ENCODE measurements around the gene CRX. TPM values are rescaled to one million over a fixed set of nuclear protein-coding genes. Genes with fewer than 3 reads are reported as not detected.
A peak's percentile ranks its signal among the peaks of the same experiment; 100 is the strongest.

CRX gene
- total and polyA plus RNA-seq, 2 donors (not counting 1 experiment from before 2014, with no cell fraction given): not detected

DNA sequence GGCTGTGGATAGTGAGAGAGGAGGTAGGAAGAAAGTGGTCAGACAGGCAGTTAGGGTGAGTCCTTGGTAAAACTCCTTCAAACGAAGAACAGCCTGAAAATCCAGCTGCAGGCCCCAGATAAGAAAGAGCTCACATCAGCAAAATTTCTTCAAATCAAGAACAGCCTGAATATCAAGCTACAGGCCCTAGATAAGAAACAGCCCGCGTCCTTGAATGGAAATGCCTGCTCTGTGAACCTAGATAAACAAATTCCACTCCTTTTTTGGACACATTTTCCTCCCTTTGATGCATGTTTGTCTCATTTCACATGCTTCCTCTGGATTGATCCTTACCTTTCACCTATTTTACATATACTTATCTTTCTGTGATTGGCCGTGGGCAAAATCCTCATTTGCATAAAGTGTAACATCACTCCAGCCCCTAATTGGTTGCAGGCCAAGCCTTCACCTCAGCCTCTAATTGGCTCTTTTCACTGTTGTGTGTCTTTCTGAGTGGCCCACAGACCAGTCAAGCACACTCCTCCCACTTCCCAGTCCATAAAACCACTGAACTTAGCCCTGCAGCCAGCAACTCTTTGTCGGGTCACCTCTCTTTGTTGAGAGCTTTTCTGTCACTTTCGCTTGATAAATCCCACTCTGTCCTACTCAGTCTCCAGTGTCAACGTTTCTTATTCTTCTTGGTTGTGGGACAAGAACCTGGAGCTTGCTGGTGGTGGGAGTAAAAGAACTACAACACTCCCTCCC, 70.4 kb downstream of the CRX start:
- H3K36me3 ChIP-seq (ENCODE audit: control insufficient read depth, insufficient read depth, low read length): no peaks in the 10 kb centered on the region
- H3K4me1 ChIP-seq (ENCODE audit: control insufficient read depth, extremely low read depth, insufficient read depth, low read length): no peaks in the 10 kb centered on the region
- H3K4me2 ChIP-seq (ENCODE audit: extremely low read depth, insufficient read depth, low read length): no peak overlapping the region
- no peak overlapping the region for H3K9ac ChIP-seq (ENCODE audit: insufficient read depth, low read length)
- H3K27ac ChIP-seq (ENCODE audit: insufficient read depth, low read length): no peak overlapping the region
- DNase-seq (ENCODE audit: low read depth in 2 of 2): peak in 1 of 2 donors; percentile 12
- no peaks in the 10 kb centered on the region for H4K20me1 ChIP-seq (ENCODE audit: control insufficient read depth, extremely low read depth, insufficient read depth, low read length)
- H3K4me3 ChIP-seq (replicated peaks in 1 of 4; ENCODE audit: control extremely low read depth in 1 of 4, insufficient read depth in 1 of 4, low read depth in 3 of 4, low read length in 4 of 4): no peak overlapping the region
- no peak for TF ChIP-seq EZH2 (IDR thresholded peaks at IDR 0.05; ENCODE audit: low read length, missing control alignments)
- TF ChIP-seq, protein P1, sequence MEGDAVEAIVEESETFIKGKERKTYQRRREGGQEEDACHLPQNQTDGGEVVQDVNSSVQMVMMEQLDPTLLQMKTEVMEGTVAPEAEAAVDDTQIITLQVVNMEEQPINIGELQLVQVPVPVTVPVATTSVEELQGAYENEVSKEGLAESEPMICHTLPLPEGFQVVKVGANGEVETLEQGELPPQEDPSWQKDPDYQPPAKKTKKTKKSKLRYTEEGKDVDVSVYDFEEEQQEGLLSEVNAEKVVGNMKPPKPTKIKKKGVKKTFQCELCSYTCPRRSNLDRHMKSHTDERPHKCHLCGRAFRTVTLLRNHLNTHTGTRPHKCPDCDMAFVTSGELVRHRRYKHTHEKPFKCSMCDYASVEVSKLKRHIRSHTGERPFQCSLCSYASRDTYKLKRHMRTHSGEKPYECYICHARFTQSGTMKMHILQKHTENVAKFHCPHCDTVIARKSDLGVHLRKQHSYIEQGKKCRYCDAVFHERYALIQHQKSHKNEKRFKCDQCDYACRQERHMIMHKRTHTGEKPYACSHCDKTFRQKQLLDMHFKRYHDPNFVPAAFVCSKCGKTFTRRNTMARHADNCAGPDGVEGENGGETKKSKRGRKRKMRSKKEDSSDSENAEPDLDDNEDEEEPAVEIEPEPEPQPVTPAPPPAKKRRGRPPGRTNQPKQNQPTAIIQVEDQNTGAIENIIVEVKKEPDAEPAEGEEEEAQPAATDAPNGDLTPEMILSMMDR (conservative IDR thresholded peaks at IDR 0.05 in 1 of 2, IDR thresholded peaks at IDR 0.05 in 1 of 2; ENCODE audit: low read depth in 1 of 2, low read length in 2 of 2): no peak
- H3K79me2 ChIP-seq (ENCODE audit: control insufficient read depth, insufficient read depth, low read length): no peaks in the 10 kb centered on the region
- H3K27me3 ChIP-seq (ENCODE audit: control insufficient read depth, insufficient read depth, low read length): no peaks in the 10 kb centered on the region
- H2AFZ ChIP-seq (ENCODE audit: low read length): no peak overlapping the region
- no peaks in the 10 kb centered on the region for H3K9me3 ChIP-seq (ENCODE audit: control insufficient read depth, insufficient read depth, low read depth, low read length)

Other genes starting within 250 kb of the CRX start
- 0.17 TPM in 1 of 2 replicates, not detected in the other for gene ZNF541, start 248.8 kb upstream of the CRX start, total RNA-seq
- 0.02 TPM in 1 of 2 replicates, not detected in the other for gene ZNF541, start 248.8 kb upstream of the CRX start, polyA plus RNA-seq
- 3.3 and 3.8 TPM in 2 replicates for gene BICRA, start 212.8 kb upstream of the CRX start, total RNA-seq
- 0.44 and 0.54 TPM in 2 replicates for gene BICRA, start 212.8 kb upstream of the CRX start, polyA plus RNA-seq
- 106 and 192 TPM in 2 replicates for gene EHD2, start 108.5 kb upstream of the CRX start, total RNA-seq
- 96.5 and 97.0 TPM in 2 replicates for gene EHD2, start 108.5 kb upstream of the CRX start, polyA plus RNA-seq
- 59.6 and 110 TPM in 2 replicates for gene NOP53, start 76.4 kb upstream of the CRX start, total RNA-seq
- gene NOP53, start 76.4 kb upstream of the CRX start, polyA plus RNA-seq: 47.2 and 60.8 TPM in 2 replicates
- 142 and 155 TPM in 2 replicates for gene SELENOW, start 43.2 kb upstream of the CRX start, total RNA-seq
- gene SELENOW, start 43.2 kb upstream of the CRX start, polyA plus RNA-seq: 187 and 250 TPM in 2 replicates
- gene TPRX1, start 17.4 kb upstream of the CRX start, total RNA-seq: not detected in 2 replicates
- not detected in 2 replicates for gene TPRX1, start 17.4 kb upstream of the CRX start, polyA plus RNA-seq
- gene TPRX2, start 37.3 kb downstream of the CRX start, total RNA-seq: not detected in 2 replicates
- gene TPRX2, start 37.3 kb downstream of the CRX start, polyA plus RNA-seq: not detected in 2 replicates
- gene SULT2A1, start 64.4 kb downstream of the CRX start, total RNA-seq: not detected in 2 replicates
- gene SULT2A1, start 64.4 kb downstream of the CRX start, polyA plus RNA-seq: not detected in 2 replicates
- gene BSPH1, start 170.2 kb downstream of the CRX start, total RNA-seq: not detected in 2 replicates
- not detected in 2 replicates for gene BSPH1, start 170.2 kb downstream of the CRX start, polyA plus RNA-seq
- not detected in 2 replicates for gene ELSPBP1, start 172.7 kb downstream of the CRX start, total RNA-seq
- not detected in 2 replicates for gene ELSPBP1, start 172.7 kb downstream of the CRX start, polyA plus RNA-seq
- not detected in 2 replicates for gene CABP5, start 222.1 kb downstream of the CRX start, total RNA-seq
- gene CABP5, start 222.1 kb downstream of the CRX start, polyA plus RNA-seq: not detected in 2 replicates